Measurements from ENCODE around the gene POM121. TPM values are rescaled to one million over a fixed set of nuclear protein-coding genes. Genes with fewer than 3 reads are reported as not detected.
"Not testable (repeated sequence)": the region's sequence is repeated elsewhere in the genome, so short reads cannot be mapped to it uniquely, and the experiment has no call there.

Gene POM121
- total RNA-seq: 10 to 100 TPM in 2 of 4 donors, 1 to 10 TPM in 2; 7.8 to 11.5 (median 10.0) TPM

DNA sequence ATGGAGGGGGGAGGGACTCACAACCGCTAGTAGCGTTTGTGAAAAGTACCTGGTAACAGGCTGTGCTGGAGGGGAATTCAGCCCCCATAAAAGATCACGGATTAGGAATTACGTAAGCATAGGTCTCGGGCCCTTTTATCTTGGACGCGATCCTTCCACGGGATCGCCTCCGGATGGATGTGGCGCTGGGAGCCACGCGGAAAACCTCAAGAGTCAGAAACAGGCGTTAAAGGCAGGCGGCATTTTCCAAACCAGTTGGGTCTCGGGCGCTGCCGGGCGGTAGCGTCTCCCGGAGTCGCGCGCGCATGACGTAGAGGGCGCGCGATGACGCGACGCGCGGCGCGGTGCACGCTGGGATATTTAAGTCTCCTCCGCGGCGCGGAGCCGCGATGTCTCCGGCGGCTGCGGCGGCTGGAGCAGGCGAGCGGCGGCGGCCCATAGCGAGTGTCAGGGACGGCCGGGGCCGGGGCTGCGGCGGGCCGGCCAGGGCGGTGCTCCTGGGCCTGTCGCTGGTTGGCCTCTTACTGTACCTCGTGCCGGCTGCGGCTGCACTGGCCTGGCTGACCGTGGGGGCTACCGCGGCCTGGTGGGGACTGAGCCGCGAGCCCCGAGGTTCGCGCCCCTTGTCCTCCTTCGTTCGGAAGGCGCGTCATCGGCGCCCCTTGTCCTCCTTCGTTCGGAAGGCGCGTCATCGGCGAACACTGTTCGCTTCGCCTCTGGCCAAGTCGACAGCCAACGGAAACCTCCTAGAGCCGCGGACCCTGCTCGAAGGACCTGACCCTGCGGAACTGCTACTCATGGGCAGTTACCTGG, at the start of gene POM121:
Gene POM121, plus strand, starts transcription at position 363 of the 813 bp plus-strand sequence. Its CDS starts 27 bp downstream, at position 390.
- in situ Hi-C loops (cut with MboI; ENCODE audit: low sequenced_read_pairs in 4 of 4) (loop anchor here in 1 of 4 donors (25.0 kb wide), 1 partner anchor 113 kb away; no protein-coding TSS in a partner anchor), intact Hi-C loops (cut with DNase I; ENCODE audit: low total_unique reads) (no loop called here)
- DNase-seq (peak; percentile 49 to 79), ATAC-seq (peak; percentile 91 to 94)
- Histone ChIP-seq H3K27me3 (no peaks in the 10 kb centered on the region), H3K9me3 (no peaks in the 10 kb centered on the region), H3K27ac (peak within 1 kb of the TSS; percentile 81 to 95 (median 88)), H3K36me3 (peaks cover 0 to 38% of the 10 kb centered on the region in 2 donors), H3K4me3 (peak within 1 kb of the TSS; percentile 58 to 93 (median 90)), H3K4me1 (peaks cover 19 to 22% of the 10 kb centered on the region in 2 donors)
- TF ChIP-seq, protein P1, sequence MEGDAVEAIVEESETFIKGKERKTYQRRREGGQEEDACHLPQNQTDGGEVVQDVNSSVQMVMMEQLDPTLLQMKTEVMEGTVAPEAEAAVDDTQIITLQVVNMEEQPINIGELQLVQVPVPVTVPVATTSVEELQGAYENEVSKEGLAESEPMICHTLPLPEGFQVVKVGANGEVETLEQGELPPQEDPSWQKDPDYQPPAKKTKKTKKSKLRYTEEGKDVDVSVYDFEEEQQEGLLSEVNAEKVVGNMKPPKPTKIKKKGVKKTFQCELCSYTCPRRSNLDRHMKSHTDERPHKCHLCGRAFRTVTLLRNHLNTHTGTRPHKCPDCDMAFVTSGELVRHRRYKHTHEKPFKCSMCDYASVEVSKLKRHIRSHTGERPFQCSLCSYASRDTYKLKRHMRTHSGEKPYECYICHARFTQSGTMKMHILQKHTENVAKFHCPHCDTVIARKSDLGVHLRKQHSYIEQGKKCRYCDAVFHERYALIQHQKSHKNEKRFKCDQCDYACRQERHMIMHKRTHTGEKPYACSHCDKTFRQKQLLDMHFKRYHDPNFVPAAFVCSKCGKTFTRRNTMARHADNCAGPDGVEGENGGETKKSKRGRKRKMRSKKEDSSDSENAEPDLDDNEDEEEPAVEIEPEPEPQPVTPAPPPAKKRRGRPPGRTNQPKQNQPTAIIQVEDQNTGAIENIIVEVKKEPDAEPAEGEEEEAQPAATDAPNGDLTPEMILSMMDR (IDR thresholded peaks at IDR 0.05 in 4 of 5, conservative IDR thresholded peaks at IDR 0.05 in 1 of 5): peak in 2 of 5 experiments; percentile 25 to 34
- peak; percentile 75 to 77 for TF ChIP-seq POLR2A (IDR thresholded peaks at IDR 0.05)

DNA sequence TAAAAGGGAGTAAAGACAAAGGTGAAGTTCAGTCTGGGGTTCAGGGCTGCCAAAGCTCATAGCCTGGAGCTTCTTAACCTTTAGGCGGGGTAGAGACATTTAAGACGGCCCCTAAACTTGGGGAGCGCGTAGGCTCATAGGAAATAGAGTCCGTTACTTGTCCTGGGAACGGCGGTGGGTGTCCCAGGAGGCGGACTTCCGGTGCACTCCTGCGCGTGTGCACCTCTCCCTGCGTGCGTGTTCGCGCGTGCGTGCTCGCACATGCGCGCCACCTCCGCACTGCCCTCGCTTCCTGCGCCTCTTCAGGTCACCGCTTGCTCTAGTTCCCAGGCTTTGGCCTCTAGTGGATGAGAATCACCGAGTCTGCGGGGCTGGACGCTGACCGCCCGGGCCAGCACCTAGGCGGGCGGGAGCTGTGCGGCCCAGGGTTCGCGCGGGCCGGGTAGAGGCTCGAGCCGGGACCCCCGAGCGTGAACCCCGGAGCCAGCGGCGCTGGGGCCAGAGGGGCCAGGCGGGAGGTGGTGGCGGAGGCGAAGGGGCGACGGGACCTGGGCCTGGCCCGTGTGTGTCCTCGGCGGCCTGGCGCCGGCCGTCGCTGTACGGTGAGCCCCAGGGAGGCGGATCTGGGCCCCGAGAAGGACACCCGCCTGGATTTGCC, 45.7 kb upstream of the POM121 start:
- H3K4me1 ChIP-seq; H3K27me3 ChIP-seq; intact Hi-C loops (cut with DNase I; ENCODE audit: low total_unique reads); H3K36me3 ChIP-seq; H3K9me3 ChIP-seq; in situ Hi-C loops (cut with MboI; ENCODE audit: low sequenced_read_pairs in 4 of 4): not testable (repeated sequence)
- TF ChIP-seq, protein P1 (IDR thresholded peaks at IDR 0.05 in 4 of 5, conservative IDR thresholded peaks at IDR 0.05 in 1 of 5): peak in 2 of 5 experiments; percentile 5 to 16
- peak; percentile 62 to 75 for TF ChIP-seq POLR2A (IDR thresholded peaks at IDR 0.05)
- peak overlapping the region; percentile 51 to 94 (median 81) for H3K4me3 ChIP-seq
- ATAC-seq (peak; percentile 99 to 100), DNase-seq (peak; percentile 76 to 92)
- H3K27ac ChIP-seq: peak overlapping the region; percentile 90 to 99 (median 92)

DNA sequence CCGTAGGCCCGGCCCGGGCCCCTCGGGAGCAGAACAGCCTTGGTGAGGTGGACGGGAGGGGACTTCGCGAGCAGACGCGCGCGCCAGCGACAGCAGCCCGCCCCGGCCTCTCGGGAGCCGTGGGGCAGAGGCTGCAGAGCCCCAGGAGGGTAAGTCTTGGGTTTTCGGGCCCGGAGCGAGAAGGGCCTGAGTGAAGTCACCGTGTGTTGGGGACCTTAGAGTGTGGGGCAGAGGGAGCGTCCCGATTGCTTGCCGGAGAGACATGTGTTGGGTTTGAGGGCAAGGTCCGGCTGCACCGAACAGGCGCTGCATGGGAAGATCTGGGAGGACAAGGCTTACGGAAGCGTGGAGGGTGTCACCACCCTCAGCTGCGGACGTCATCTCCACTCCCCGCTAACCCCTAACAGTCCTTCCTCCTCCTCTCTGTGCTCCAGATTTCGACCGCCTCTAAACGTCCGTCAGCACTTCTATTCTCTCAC, 45.1 kb upstream of the POM121 start:
- Histone ChIP-seq H3K27ac (peak overlapping the region; percentile 90 to 99 (median 92)), H3K4me3 (peak overlapping the region; percentile 51 to 94 (median 81))
- H3K4me1 ChIP-seq; intact Hi-C loops (cut with DNase I; ENCODE audit: low total_unique reads); H3K36me3 ChIP-seq; H3K9me3 ChIP-seq; in situ Hi-C loops (cut with MboI; ENCODE audit: low sequenced_read_pairs in 4 of 4); H3K27me3 ChIP-seq; ATAC-seq: not testable (repeated sequence)
- peak in 1 of 2 donors; percentile 26 for TF ChIP-seq POLR2A (IDR thresholded peaks at IDR 0.05)
- peak; percentile 32 to 50 for DNase-seq

DNA sequence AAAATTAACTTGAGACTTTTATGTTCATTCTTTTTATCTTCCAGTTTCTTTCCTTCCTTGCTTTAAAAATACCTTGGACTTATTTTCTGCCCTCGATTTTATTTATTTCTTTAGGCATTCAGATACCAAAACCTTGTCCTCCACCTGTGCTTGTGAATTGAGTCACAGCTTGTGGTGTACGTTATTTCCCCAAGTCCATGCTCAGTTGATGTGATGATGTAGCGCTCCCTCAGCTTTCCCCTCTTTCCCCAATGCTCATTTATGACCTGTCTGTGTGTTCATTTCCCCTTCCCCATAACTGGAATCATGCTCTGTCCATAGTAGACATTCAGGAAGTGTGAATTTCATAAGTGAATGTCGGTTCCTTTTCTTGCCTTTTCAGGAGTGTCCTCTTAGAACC, 33.1 kb upstream of the POM121 start:
- H3K9me3 ChIP-seq; DNase-seq; intact Hi-C loops (cut with DNase I; ENCODE audit: low total_unique reads); in situ Hi-C loops (cut with MboI; ENCODE audit: low sequenced_read_pairs in 4 of 4); ATAC-seq; H3K4me3 ChIP-seq; H3K27ac ChIP-seq; H3K27me3 ChIP-seq: not testable (repeated sequence)
- peaks cover 0 to 32% of the 10 kb centered on the region in 2 donors for H3K36me3 ChIP-seq
- H3K4me1 ChIP-seq: peaks cover 0 to 11% of the 10 kb centered on the region in 2 donors

DNA sequence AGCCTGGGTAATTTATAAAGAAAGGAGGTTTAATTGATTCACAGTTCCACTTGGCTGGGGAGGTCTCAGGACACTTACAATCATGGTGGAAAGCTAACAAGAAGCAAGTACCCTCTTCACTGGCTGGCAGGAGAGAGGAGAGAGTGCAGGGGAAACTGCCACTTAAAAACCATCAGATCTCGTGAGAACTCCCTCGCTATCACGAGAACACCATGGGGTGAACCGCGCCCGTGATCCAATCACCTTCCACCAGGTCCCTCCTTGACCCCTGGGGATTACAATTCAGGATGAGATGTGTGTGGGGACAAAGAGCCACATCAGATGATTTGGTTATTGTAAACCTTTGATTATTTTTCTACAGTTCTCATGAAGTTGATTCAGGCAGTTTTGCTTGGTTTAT, 20.2 kb upstream of the POM121 start:
- H3K27me3 ChIP-seq; DNase-seq; H3K9me3 ChIP-seq; intact Hi-C loops (cut with DNase I; ENCODE audit: low total_unique reads); H3K27ac ChIP-seq; H3K4me3 ChIP-seq; ATAC-seq; H3K4me1 ChIP-seq: not testable (repeated sequence)
- in situ Hi-C loops (cut with MboI; ENCODE audit: low sequenced_read_pairs in 4 of 4): loop anchor here in 1 of 4 donors (25.0 kb wide), 1 partner anchor 92 kb away; no protein-coding TSS in a partner anchor
- H3K36me3 ChIP-seq: peaks cover 0 to 11% of the 10 kb centered on the region in 2 donors

DNA sequence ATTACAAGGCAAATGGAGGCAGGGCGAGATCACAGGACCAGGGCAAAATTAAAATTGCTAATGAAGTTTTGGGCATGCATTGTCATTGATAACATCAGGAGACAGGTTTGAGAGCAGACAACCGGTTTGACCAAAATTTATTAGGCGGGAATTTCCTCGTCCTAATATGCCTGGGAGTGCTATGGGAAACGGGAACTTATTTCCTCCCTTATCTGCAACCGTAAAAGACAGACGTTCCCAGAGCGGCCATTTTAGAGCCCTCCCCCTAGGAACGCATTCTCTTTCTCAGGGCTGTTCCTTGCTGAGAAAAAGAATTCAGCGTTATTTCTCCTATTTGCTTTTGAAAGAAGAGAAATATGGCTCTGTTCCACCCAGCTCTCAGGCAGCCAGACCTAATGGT, 16.5 kb upstream of the POM121 start:
- H3K27ac ChIP-seq; H3K27me3 ChIP-seq; H3K4me3 ChIP-seq; ATAC-seq; H3K4me1 ChIP-seq; intact Hi-C loops (cut with DNase I; ENCODE audit: low total_unique reads); H3K36me3 ChIP-seq; H3K9me3 ChIP-seq; DNase-seq: not testable (repeated sequence)
- in situ Hi-C loops (cut with MboI; ENCODE audit: low sequenced_read_pairs in 4 of 4): loop anchor here in 1 of 4 donors (25.0 kb wide), 1 partner anchor 96 kb away; no protein-coding TSS in a partner anchor

DNA sequence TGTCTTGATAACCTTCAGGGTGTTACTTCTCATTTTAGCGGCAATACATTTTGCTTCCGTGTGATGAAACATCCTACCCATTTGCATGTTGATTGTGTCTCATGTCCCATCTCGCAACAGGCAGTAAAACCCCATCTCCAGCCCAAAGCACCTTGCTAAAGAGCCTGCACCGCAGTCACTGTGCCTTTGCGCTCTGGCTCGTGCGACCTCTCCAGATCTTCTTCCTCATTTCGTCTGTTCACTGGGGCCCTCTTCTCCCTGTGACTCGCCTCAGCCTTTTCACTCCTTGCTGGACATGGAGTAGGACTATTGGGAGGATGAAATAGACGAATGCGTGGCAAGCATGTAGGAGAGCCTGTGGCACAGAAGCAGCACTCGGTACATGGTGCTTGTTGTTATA, 13.5 kb upstream of the POM121 start:
- H3K9me3 ChIP-seq; H3K4me3 ChIP-seq; intact Hi-C loops (cut with DNase I; ENCODE audit: low total_unique reads); H3K27ac ChIP-seq; H3K4me1 ChIP-seq; H3K27me3 ChIP-seq; DNase-seq; ATAC-seq; H3K36me3 ChIP-seq: not testable (repeated sequence)
- in situ Hi-C loops (cut with MboI; ENCODE audit: low sequenced_read_pairs in 4 of 4): loop anchor here in 1 of 4 donors (25.0 kb wide), 1 partner anchor 99 kb away; no protein-coding TSS in a partner anchor

DNA sequence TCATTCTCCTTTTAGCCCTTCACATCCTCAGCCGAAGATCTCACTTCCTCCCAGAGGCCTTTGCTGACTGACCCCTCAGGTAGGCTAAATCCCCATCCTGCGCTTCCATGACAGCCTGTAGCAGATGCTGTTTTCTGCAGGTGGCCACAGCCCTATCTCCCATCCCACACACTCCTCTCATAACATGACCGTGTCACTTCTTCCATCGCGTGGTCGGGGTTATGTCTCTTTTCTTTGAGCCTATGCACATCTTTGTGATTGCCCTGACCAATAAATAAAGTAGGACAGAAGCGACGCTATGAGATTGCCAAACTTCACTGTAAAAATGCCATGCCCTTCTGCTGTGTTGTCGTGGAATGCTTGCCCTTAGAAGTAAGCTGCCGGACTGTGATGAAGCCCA, 11.1 kb upstream of the POM121 start:
- intact Hi-C loops (cut with DNase I; ENCODE audit: low total_unique reads); H3K4me1 ChIP-seq; H3K27ac ChIP-seq; DNase-seq; H3K36me3 ChIP-seq; H3K9me3 ChIP-seq; ATAC-seq; H3K27me3 ChIP-seq; H3K4me3 ChIP-seq: not testable (repeated sequence)
- in situ Hi-C loops (cut with MboI; ENCODE audit: low sequenced_read_pairs in 4 of 4): loop anchor here in 1 of 4 donors (25.0 kb wide), 1 partner anchor 101 kb away; no protein-coding TSS in a partner anchor
